ENCODE data around the gene EFNA2.
"Not testable (repeated sequence)": the region's sequence is repeated elsewhere in the genome, so short reads cannot be mapped to it uniquely, and the experiment has no call there.

EFNA2 gene

DNA sequence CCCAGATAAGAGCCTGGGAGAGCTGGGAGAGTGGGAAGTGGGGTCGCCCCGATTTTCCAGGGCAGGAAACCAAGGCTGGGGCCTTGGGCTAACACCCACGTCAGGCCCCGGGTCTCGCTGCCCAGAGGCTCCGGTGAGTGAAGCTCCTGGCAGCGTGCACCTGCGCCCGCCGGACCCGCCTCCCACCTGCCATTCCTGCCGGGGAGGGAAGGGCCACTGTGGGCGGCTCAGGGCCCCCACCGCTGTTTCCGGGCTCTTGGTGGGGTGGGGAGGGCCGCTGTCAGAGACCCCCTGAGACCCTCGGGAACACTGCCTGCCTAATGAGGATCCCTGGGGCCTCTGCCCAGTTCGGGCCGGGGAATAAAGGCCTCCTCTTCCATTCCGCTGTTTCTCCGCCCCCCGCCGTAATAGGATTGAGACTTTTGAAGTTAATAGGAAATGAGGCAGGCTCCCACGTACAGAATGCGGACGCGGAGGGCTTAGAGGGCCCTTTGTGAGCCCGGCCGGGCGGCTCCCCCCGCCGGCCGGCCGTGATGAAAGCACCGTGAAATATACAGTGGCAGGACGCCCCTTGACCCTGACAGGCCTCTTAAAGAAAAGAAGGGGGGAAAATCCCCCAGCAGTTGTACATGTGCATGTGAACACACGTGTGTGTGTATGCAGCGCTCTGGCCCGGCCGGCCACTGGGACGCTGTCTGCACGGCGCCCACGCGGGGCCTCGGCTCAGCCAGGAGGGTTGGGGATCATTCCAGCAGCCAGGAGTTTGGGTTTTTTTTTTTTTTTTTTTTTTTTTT, 33.2 kb downstream of the EFNA2 start:
- no peak for DNase-seq (ENCODE audit: low read depth)

GRCh38 chr19:1320282-1320650, 34.6 kb downstream of the EFNA2 start:
- DNase-seq (ENCODE audit: low read depth), result not testable (repeated sequence)

- no peak for DNase-seq (ENCODE audit: low read depth)
These were observed 35.9 kb downstream of the EFNA2 start for GRCh38 chr19:1321539-1321938.

GRCh38 chr19:1322198-1322981, 36.7 kb downstream of the EFNA2 start:
- DNase-seq (ENCODE audit: low read depth), result no peak

DNA sequence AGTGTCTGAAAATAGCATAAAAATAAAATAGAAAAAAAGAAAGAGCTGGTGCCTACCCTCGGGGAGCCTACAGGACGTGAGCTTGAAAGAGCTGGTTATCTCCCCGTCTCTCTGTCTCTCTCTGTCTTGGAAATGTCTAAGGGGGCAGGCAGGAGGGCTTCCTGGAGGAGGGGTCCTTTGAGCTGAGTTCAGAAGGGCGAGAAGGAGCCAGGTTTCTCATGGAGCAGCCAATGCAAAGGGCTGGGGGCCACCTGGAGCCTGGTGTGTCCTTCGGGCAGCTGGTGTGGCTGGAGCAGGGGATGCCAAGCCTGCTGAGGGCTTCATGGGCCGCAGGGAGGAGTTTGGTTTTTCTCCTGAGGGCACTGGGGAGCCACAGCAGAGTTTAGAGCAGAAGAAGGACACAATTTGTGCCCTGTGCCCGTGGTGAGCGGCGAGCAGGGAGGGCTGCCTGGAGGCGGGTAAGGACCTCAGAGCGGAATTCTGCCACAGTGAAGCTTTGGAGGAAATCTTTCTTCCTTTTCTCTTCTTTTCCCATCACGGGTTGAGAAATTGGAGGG, 38.7 kb downstream of the EFNA2 start:
- no peak for DNase-seq (ENCODE audit: low read depth)

DNA sequence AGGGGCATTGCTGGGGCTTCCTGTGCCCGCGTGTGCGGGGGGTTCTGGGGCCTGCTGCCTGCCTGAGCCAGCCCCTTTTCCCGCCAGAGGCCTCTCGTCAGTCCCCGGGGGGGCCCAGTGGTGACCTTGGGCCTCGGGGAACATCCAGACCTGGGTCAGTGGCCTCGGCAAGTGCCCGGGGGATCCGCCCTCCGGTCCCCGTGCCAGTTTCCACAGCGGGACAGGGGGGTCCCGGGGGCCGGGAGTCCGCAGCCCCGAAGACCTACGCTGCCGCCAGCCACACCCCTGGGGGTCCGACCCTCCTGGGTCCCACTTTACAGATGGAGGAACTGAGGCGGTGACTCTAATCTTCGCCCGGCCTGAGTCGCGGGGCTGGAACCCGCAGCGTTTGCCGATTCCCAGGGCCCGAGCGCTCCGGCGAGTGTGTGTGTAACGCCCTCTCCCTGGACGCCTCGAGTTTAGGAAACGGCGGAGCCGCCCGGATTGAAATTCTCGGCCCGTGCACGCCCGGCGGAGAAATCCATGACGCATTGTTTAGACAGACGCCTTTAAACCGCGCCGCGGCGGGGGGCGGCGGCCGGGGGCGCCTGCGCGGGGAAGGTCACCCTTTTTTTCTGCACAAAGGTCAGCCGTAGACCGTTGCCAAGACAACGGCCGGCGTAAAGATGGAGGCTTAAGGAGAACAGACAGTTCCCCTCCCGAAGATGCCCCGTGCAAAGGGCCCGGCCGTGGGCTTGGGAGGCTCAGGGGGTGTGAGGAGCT, 39.3 kb downstream of the EFNA2 start:
- peak; percentile 8 for DNase-seq (ENCODE audit: low read depth)

GRCh38 chr19:1325568-1326294, 40.1 kb downstream of the EFNA2 start:
- no peak for DNase-seq (ENCODE audit: low read depth)

GRCh38 chr19:1327125-1327524, 41.5 kb downstream of the EFNA2 start:
- DNase-seq (ENCODE audit: low read depth), result no peak

- not testable (repeated sequence) for DNase-seq (ENCODE audit: low read depth)
These were observed 46.5 kb downstream of the EFNA2 start for GRCh38 chr19:1332208-1332607.

DNA sequence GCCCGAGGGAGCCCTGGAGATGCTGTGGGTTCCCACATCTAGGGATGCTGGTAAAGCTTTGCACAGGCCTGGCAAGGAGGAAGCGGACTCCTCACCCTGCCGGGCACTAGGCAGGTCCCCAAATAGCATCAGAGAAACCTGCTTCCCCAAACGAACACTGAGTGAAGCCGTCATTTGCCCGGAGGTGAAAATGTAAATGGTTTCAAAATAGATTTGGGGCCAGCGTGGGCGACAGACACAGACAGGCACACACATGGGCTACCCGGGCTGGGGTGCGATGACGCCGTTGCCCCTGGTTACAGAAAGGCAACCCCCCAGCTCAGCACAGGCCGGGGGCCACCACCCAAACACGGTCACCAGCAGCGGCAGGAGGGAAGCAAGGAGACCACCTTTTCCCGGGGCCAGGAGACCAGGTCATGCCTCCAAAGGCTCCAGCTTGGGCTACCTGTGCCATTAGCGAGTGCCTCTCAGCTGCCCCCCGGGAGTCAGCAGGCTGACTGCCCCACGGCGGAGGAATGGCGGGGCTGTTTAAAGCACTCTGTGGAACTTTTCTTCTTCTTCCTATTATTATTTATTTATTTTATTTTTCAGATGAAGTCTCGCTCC, 50.5 kb downstream of the EFNA2 start:
- no peak for DNase-seq (ENCODE audit: low read depth)

- DNase-seq (ENCODE audit: low read depth), result no peak
These were observed 55.2 kb downstream of the EFNA2 start for GRCh38 chr19:1340681-1341469.

GRCh38 chr19:1343041-1343440, 57.4 kb downstream of the EFNA2 start:
- DNase-seq (ENCODE audit: low read depth), result no peak

GRCh38 chr19:1349211-1349610, 63.5 kb downstream of the EFNA2 start:
- DNase-seq (ENCODE audit: low read depth), result no peak

GRCh38 chr19:1350867-1351266, 65.2 kb downstream of the EFNA2 start:
- no peak for DNase-seq (ENCODE audit: low read depth)

Measured in non-pigmented ciliary epithelial cell (primary cell).